Measurements from ENCODE around the gene FRMD8. TPM values are rescaled to one million over a fixed set of nuclear protein-coding genes. Genes with fewer than 3 reads are reported as not detected.

FRMD8 gene
- total RNA-seq, 5 donors from 2014 or later (not counting 1 experiment from before 2014, with no cell fraction given) = 35.6 to 79.1 (median 77.8) TPM

GRCh38 chr11:65416841-65417701, 30.6 kb downstream of the FRMD8 start:
- H3K27me3 ChIP-seq (replicated peaks in 1 of 2; ENCODE audit: control insufficient read depth in 2 of 2, extremely low read depth in 1 of 2, insufficient read depth in 2 of 2, low read length in 1 of 2) = no peaks in the 10 kb centered on the region
- DNase-seq = peak in 9 of 35 experiments; percentile 15 to 47 (median 34)
- H3K27ac Mint-ChIP-seq = peak overlapping the region; percentile 98 to 99
- ChIA-PET CTCF (interaction anchor here (0.6 to 5.1 kb wide), 13 partner anchors 8 to 92 kb away, joined by 3 to 56 read pairs (median 4); partner anchors contain the start of genes FRMD8 (in 1 of the 2) and MALAT1 (in 1 of the 2)), POLR2A (interaction anchor here (0.5 to 12.1 kb wide), 14 partner anchors 8 to 142 kb away, joined by 3 to 98 read pairs (median 4); partner anchors contain the start of gene MALAT1 (in 2 of the 2))
- WGBS (ENCODE audit: insufficient coverage) = 3% methylated on average over 6 of the region's 14 CpGs
- H3K36me3 ChIP-seq (ENCODE audit: control insufficient read depth in 2 of 2, extremely low read depth in 1 of 2, insufficient read depth in 1 of 2, low read length in 1 of 2) = peaks cover 6 to 8% of the 10 kb centered on the region in 2 donors
- peaks cover 39 to 68% of the 10 kb centered on the region in 2 experiments for H3K4me1 ChIP-seq (ENCODE audit: control insufficient read depth in 1 of 2, extremely low read depth in 1 of 2, insufficient read depth in 2 of 2, low read length in 2 of 2)
- H3K4me1 Mint-ChIP-seq = peaks cover 51 to 63% (median 62%) of the 10 kb centered on the region in 3 donors
- ATAC-seq (replicated peaks in 1 of 4) = no peak
- no peaks in the 10 kb centered on the region for H3K9me3 ChIP-seq
- peak overlapping the region; percentile 80 to 92 for H3K4me3 ChIP-seq (ENCODE audit: control insufficient read depth in 1 of 2, extremely low read depth in 1 of 2, low read length in 1 of 2)
- H3K27ac ChIP-seq (ENCODE audit: low read length) = peak overlapping the region; percentile 95
- peak overlapping the region; percentile 91 to 100 (median 98) for H3K4me3 Mint-ChIP-seq
- no peaks in the 10 kb centered on the region for H3K9me3 Mint-ChIP-seq
- no peaks in the 10 kb centered on the region for H3K27me3 Mint-ChIP-seq
- H3K36me3 Mint-ChIP-seq = peaks cover 3% of the 10 kb centered on the region

- Histone ChIP-seq H3K27me3 (replicated peaks in 1 of 2; ENCODE audit: control insufficient read depth in 2 of 2, extremely low read depth in 1 of 2, insufficient read depth in 2 of 2, low read length in 1 of 2) (no peaks in the 10 kb centered on the region), H3K27ac (ENCODE audit: low read length) (peak overlapping the region; percentile 95), H3K9me3 (no peaks in the 10 kb centered on the region), H3K4me1 (ENCODE audit: control insufficient read depth in 1 of 2, extremely low read depth in 1 of 2, insufficient read depth in 2 of 2, low read length in 2 of 2) (peaks cover 40 to 69% of the 10 kb centered on the region in 2 experiments), H3K4me3 (ENCODE audit: control insufficient read depth in 1 of 2, extremely low read depth in 1 of 2, low read length in 1 of 2) (peak overlapping the region; percentile 80 to 92), H3K36me3 (ENCODE audit: control insufficient read depth in 2 of 2, extremely low read depth in 1 of 2, insufficient read depth in 1 of 2, low read length in 1 of 2) (peaks cover 0 to under 1% of the 10 kb centered on the region in 2 donors)
- H3K4me1 Mint-ChIP-seq = peaks cover 51 to 69% (median 62%) of the 10 kb centered on the region in 3 donors
- ChIA-PET CTCF (interaction anchor here (0.5 to 5.1 kb wide), 8 partner anchors 12 to 91 kb away, joined by 3 to 56 read pairs (median 4); partner anchors contain the start of gene MALAT1 (in 1 of the 2)), POLR2A (interaction anchor here (0.5 to 12.1 kb wide), 10 partner anchors 8 to 93 kb away, joined by 3 to 98 read pairs (median 4); partner anchors contain the start of gene MALAT1 (in 2 of the 2))
- H3K4me3 Mint-ChIP-seq = peak overlapping the region; percentile 91 to 100 (median 98)
- H3K9me3 Mint-ChIP-seq = no peaks in the 10 kb centered on the region
- H3K27me3 Mint-ChIP-seq = no peaks in the 10 kb centered on the region
- peak; percentile 11 to 18 (median 15) for ATAC-seq (replicated peaks in 1 of 4)
- peak overlapping the region; percentile 98 to 99 for H3K27ac Mint-ChIP-seq
- 0% methylated on average over 16 of the region's 19 CpGs for WGBS (ENCODE audit: insufficient coverage)
- H3K36me3 Mint-ChIP-seq = peaks cover 8% of the 10 kb centered on the region
- DNase-seq = peak in 17 of 35 experiments; percentile 25 to 66 (median 39)
Measured at GRCh38 chr11:65417702-65418430, 31.4 kb downstream of the FRMD8 start.

- Mint-ChIP-seq H3K27ac (peak overlapping the region; percentile 98 to 99), H3K4me3 (peak overlapping the region; percentile 91 to 100 (median 98)), H3K36me3 (peaks cover 9% of the 10 kb centered on the region), H3K9me3 (no peaks in the 10 kb centered on the region), H3K27me3 (no peaks in the 10 kb centered on the region), H3K4me1 (peaks cover 51 to 73% (median 62%) of the 10 kb centered on the region in 3 donors)
- H3K27me3 ChIP-seq (replicated peaks in 1 of 2; ENCODE audit: control insufficient read depth in 2 of 2, extremely low read depth in 1 of 2, insufficient read depth in 2 of 2, low read length in 1 of 2) = no peaks in the 10 kb centered on the region
- peak overlapping the region; percentile 72 to 92 for H3K4me3 ChIP-seq (ENCODE audit: control insufficient read depth in 1 of 2, extremely low read depth in 1 of 2, low read length in 1 of 2)
- peaks cover 0 to 2% of the 10 kb centered on the region in 2 donors for H3K36me3 ChIP-seq (ENCODE audit: control insufficient read depth in 2 of 2, extremely low read depth in 1 of 2, insufficient read depth in 1 of 2, low read length in 1 of 2)
- no peak for ATAC-seq (replicated peaks in 1 of 4)
- H3K9me3 ChIP-seq = no peaks in the 10 kb centered on the region
- WGBS (ENCODE audit: insufficient coverage) = 8% methylated on average over 2 of the region's 4 CpGs
- peaks cover 45 to 74% of the 10 kb centered on the region in 2 experiments for H3K4me1 ChIP-seq (ENCODE audit: control insufficient read depth in 1 of 2, extremely low read depth in 1 of 2, insufficient read depth in 2 of 2, low read length in 2 of 2)
- DNase-seq = peak in 1 of 35 experiments; percentile 14
- POLR2A ChIA-PET = interaction anchor here (0.6 to 12.1 kb wide), 5 partner anchors 80 to 92 kb away, joined by 3 to 306 read pairs (median 50); partner anchors contain the start of gene MALAT1 (in 2 of the 2)
- H3K27ac ChIP-seq (ENCODE audit: low read length) = peak overlapping the region; percentile 95
- CTCF ChIA-PET = interaction anchor here in 1 of 2 donors (1.1 to 5.1 kb wide), 4 partner anchors 14 to 90 kb away, joined by 4 to 56 read pairs (median 17); no protein-coding TSS in a partner anchor
Measured at GRCh38 chr11:65418431-65418680, 31.9 kb downstream of the FRMD8 start.

GRCh38 chr11:65418681-65419459, 32.4 kb downstream of the FRMD8 start:
- no peaks in the 10 kb centered on the region for H3K27me3 ChIP-seq (replicated peaks in 1 of 2; ENCODE audit: control insufficient read depth in 2 of 2, extremely low read depth in 1 of 2, insufficient read depth in 2 of 2, low read length in 1 of 2)
- WGBS (ENCODE audit: insufficient coverage) = 0% methylated on average over 11 of the region's 15 CpGs
- H3K27ac Mint-ChIP-seq = peak overlapping the region; percentile 98 to 99

GRCh38 chr11:65419460-65419771, 33.0 kb downstream of the FRMD8 start:
- Histone ChIP-seq H3K27me3 (replicated peaks in 1 of 2; ENCODE audit: control insufficient read depth in 2 of 2, extremely low read depth in 1 of 2, insufficient read depth in 2 of 2, low read length in 1 of 2) (no peaks in the 10 kb centered on the region), H3K4me1 (ENCODE audit: control insufficient read depth in 1 of 2, extremely low read depth in 1 of 2, insufficient read depth in 2 of 2, low read length in 2 of 2) (peaks cover 55 to 81% of the 10 kb centered on the region in 2 experiments), H3K4me3 (ENCODE audit: control insufficient read depth in 1 of 2, extremely low read depth in 1 of 2, low read length in 1 of 2) (peak overlapping the region; percentile 72 to 92), H3K36me3 (ENCODE audit: control insufficient read depth in 2 of 2, extremely low read depth in 1 of 2, insufficient read depth in 1 of 2, low read length in 1 of 2) (peaks cover 0 to 3% of the 10 kb centered on the region in 2 donors), H3K9me3 (no peaks in the 10 kb centered on the region), H3K27ac (ENCODE audit: low read length) (peak overlapping the region; percentile 95)
- peak overlapping the region; percentile 98 to 99 for H3K27ac Mint-ChIP-seq
- H3K4me1 Mint-ChIP-seq = peaks cover 53 to 81% (median 62%) of the 10 kb centered on the region in 3 donors
- CTCF ChIA-PET = interaction anchor here (0.7 to 3.6 kb wide), 8 partner anchors 13 to 89 kb away, joined by 3 to 30 read pairs (median 4); partner anchors contain the start of gene MALAT1 (in 1 of the 2)
- H3K27me3 Mint-ChIP-seq = no peaks in the 10 kb centered on the region
- H3K36me3 Mint-ChIP-seq = peaks cover 19% of the 10 kb centered on the region
- H3K9me3 Mint-ChIP-seq = no peaks in the 10 kb centered on the region
- ATAC-seq (replicated peaks in 1 of 4) = no peak
- DNase-seq = no peak
- WGBS (ENCODE audit: insufficient coverage) = 14% methylated on average over 4 of the region's 7 CpGs
- H3K4me3 Mint-ChIP-seq = peak overlapping the region; percentile 91 to 100 (median 98)
- POLR2A ChIA-PET = interaction anchor here (1.0 to 12.1 kb wide), 7 partner anchors 11 to 88 kb away, joined by 3 to 306 read pairs (median 13); partner anchors contain the start of gene MALAT1 (in 2 of the 2)

More at GRCh38 chr11:65418681-65419459, 32.4 kb downstream of the FRMD8 start:
- H3K4me3 Mint-ChIP-seq = peak overlapping the region; percentile 91 to 100 (median 98)
- ATAC-seq (replicated peaks in 1 of 4) (peak; percentile 3 to 33 (median 18)), DNase-seq (peak; percentile 50 to 84 (median 69))
- no peaks in the 10 kb centered on the region for H3K9me3 Mint-ChIP-seq
- POLR2A ChIA-PET = interaction anchor here (0.5 to 12.1 kb wide), 8 partner anchors 11 to 147 kb away, joined by 3 to 306 read pairs (median 8); partner anchors contain the start of gene MALAT1 (in 2 of the 2)
- peaks cover 53 to 77% (median 62%) of the 10 kb centered on the region in 3 donors for H3K4me1 Mint-ChIP-seq
- CTCF ChIA-PET = interaction anchor here (0.6 to 3.6 kb wide), 8 partner anchors 14 to 90 kb away, joined by 3 to 30 read pairs (median 4); partner anchors contain the start of gene MALAT1 (in 1 of the 2)
- Histone ChIP-seq H3K4me3 (ENCODE audit: control insufficient read depth in 1 of 2, extremely low read depth in 1 of 2, low read length in 1 of 2) (peak overlapping the region; percentile 72 to 92), H3K4me1 (ENCODE audit: control insufficient read depth in 1 of 2, extremely low read depth in 1 of 2, insufficient read depth in 2 of 2, low read length in 2 of 2) (peaks cover 50 to 79% of the 10 kb centered on the region in 2 experiments), H3K27ac (ENCODE audit: low read length) (peak overlapping the region; percentile 95), H3K36me3 (ENCODE audit: control insufficient read depth in 2 of 2, extremely low read depth in 1 of 2, insufficient read depth in 1 of 2, low read length in 1 of 2) (peaks cover 0 to 3% of the 10 kb centered on the region in 2 donors), H3K9me3 (no peaks in the 10 kb centered on the region)
- H3K36me3 Mint-ChIP-seq = peaks cover 14% of the 10 kb centered on the region
- H3K27me3 Mint-ChIP-seq = no peaks in the 10 kb centered on the region

Measured in T-cell (primary cell).